Measurements from ENCODE around the gene LRRC4C. TPM values are rescaled to one million over a fixed set of nuclear protein-coding genes. Genes with fewer than 3 reads are reported as not detected.

LRRC4C gene
- total RNA-seq, 2 experiments from 2014 or later, result not detected

- H3K36me3 ChIP-seq (ENCODE audit: insufficient read depth, low read length), result no peaks in the 10 kb centered on the region
- no peak overlapping the region for H3K4me3 Mint-ChIP-seq
- DNase-seq, result no peak
- no peak overlapping the region for H3K4me3 ChIP-seq (ENCODE audit: low read length)
- no peaks in the 10 kb centered on the region for H3K27me3 ChIP-seq (ENCODE audit: control insufficient read depth in 1 of 2, insufficient read depth in 2 of 2, low read length in 2 of 2)
- no peak overlapping the region for H3K27ac Mint-ChIP-seq
- H3K4me1 ChIP-seq (ENCODE audit: insufficient read depth, low read length), result no peaks in the 10 kb centered on the region
- no peak overlapping the region for H3K27ac ChIP-seq (ENCODE audit: low read depth in 1 of 2, low read length in 2 of 2)
- no peaks in the 10 kb centered on the region for H3K27me3 Mint-ChIP-seq
- H3K36me3 Mint-ChIP-seq (ENCODE audit: low read depth), result no peaks in the 10 kb centered on the region
- ChIA-PET CTCF (no interaction called here), POLR2A (no interaction called here)
- intact Hi-C loops (cut with DNase I, micrococcal nuclease), result no loop called here
- ATAC-seq (ENCODE audit: poor library complexity), result no peak
- peaks cover 9% of the 10 kb centered on the region for H3K9me3 Mint-ChIP-seq
- peaks cover 0 to 5% of the 10 kb centered on the region in 2 experiments for H3K9me3 ChIP-seq (ENCODE audit: control insufficient read depth in 1 of 2, insufficient read depth in 1 of 2, low read length in 2 of 2)
- H3K4me1 Mint-ChIP-seq (ENCODE audit: low read depth), result no peaks in the 10 kb centered on the region
- TF ChIP-seq CTCF (IDR thresholded peaks at IDR 0.05), result no peak
These were observed 407.4 kb downstream of the LRRC4C start for GRCh38 chr11:41051919-41052635.

GRCh38 chr11:41050791-41051190 is 408.7 kb downstream of the LRRC4C start:
- ATAC-seq (ENCODE audit: poor library complexity), result no peak
- ChIA-PET POLR2A (no interaction called here), CTCF (no interaction called here)
- Mint-ChIP-seq H3K36me3 (ENCODE audit: low read depth) (no peaks in the 10 kb centered on the region), H3K27ac (no peak overlapping the region), H3K27me3 (no peaks in the 10 kb centered on the region), H3K9me3 (peaks cover 14% of the 10 kb centered on the region), H3K4me3 (no peak overlapping the region), H3K4me1 (ENCODE audit: low read depth) (no peaks in the 10 kb centered on the region)
- no peaks in the 10 kb centered on the region for H3K4me1 ChIP-seq (ENCODE audit: insufficient read depth, low read length)
- H3K9me3 ChIP-seq (ENCODE audit: control insufficient read depth in 1 of 2, insufficient read depth in 1 of 2, low read length in 2 of 2), result no peaks in the 10 kb centered on the region
- H3K27me3 ChIP-seq (ENCODE audit: control insufficient read depth in 1 of 2, insufficient read depth in 2 of 2, low read length in 2 of 2), result no peaks in the 10 kb centered on the region
- intact Hi-C loops (cut with DNase I, micrococcal nuclease), result no loop called here
- no peak for TF ChIP-seq CTCF (IDR thresholded peaks at IDR 0.05)
- no peak overlapping the region for H3K4me3 ChIP-seq (ENCODE audit: low read length)
- no peak overlapping the region for H3K27ac ChIP-seq (ENCODE audit: low read depth in 1 of 2, low read length in 2 of 2)
- no peak for DNase-seq
- H3K36me3 ChIP-seq (ENCODE audit: insufficient read depth, low read length), result no peaks in the 10 kb centered on the region

- Mint-ChIP-seq H3K36me3 (ENCODE audit: low read depth) (no peaks in the 10 kb centered on the region), H3K27ac (no peak overlapping the region), H3K27me3 (no peaks in the 10 kb centered on the region), H3K9me3 (peaks cover 15% of the 10 kb centered on the region), H3K4me3 (no peak overlapping the region), H3K4me1 (ENCODE audit: low read depth) (no peaks in the 10 kb centered on the region)
- Histone ChIP-seq H3K36me3 (ENCODE audit: insufficient read depth, low read length) (no peaks in the 10 kb centered on the region), H3K4me1 (ENCODE audit: insufficient read depth, low read length) (no peaks in the 10 kb centered on the region), H3K27ac (ENCODE audit: low read depth in 1 of 2, low read length in 2 of 2) (no peak overlapping the region), H3K4me3 (ENCODE audit: low read length) (no peak overlapping the region), H3K9me3 (ENCODE audit: control insufficient read depth in 1 of 2, insufficient read depth in 1 of 2, low read length in 2 of 2) (no peaks in the 10 kb centered on the region), H3K27me3 (ENCODE audit: control insufficient read depth in 1 of 2, insufficient read depth in 2 of 2, low read length in 2 of 2) (no peaks in the 10 kb centered on the region)
- ChIA-PET POLR2A (no interaction called here), CTCF (no interaction called here)
- ATAC-seq (ENCODE audit: poor library complexity) (no peak), DNase-seq (no peak)
- no peak for TF ChIP-seq CTCF (IDR thresholded peaks at IDR 0.05)
- intact Hi-C loops (cut with DNase I, micrococcal nuclease), result no loop called here
These were observed 412.2 kb downstream of the LRRC4C start for GRCh38 chr11:41047229-41047628.

Measured in CD4-positive, alpha-beta T cell (primary cell).